Right ventricle myocardium superior (tissue), 1 donor: ENCODE measurements around the gene NPC2. TPM values are rescaled to one million over a fixed set of nuclear protein-coding genes. Genes with fewer than 3 reads are reported as not detected.
"Not testable (repeated sequence)": the region's sequence is repeated elsewhere in the genome, so short reads cannot be mapped to it uniquely, and the experiment has no call there.

ENCODE experiments used
- ATAC-seq: fragments of 200-7000 bp; cut with Tn5 transposase; one replicate; pipeline ENCODE4 v1.9.1; 2020; ENCODE audit warnings: mild to moderate bottlenecking; ENCODE audit not compliant: poor library complexity
- DNase-seq: peaks from one replicate; pipeline ENCODE4 v3.0.0-alpha.2; 2020
- intact Hi-C: fragments of 100-400 bp; cut with DNase I; formaldehyde crosslinking; loops from one replicate; pipeline ENCODE4 v1.11.2; 2022
- long read RNA-seq: library from polyadenylated mRNA; unstranded; transcript quantifications from one replicate; pipeline ENCODE4 v2.0.0, GENCODE V29; 2021
- total RNA-seq: library from RNA; stranded (reverse); fragmentation: NEBNext Ultra II Directional; extraction: Animal tissue kit (Norgen Biotek cat#: 25700); gene quantifications from one replicate; pipeline ENCODE4 v1.2.1, GENCODE V29; 2021
- donor health status: DM: no; HTN: yes; CAD: no; lungs with severe emphysema.

The NPC2 gene
- 75.8 TPM for total RNA-seq
- long read RNA-seq, transcript NPC2-207 (5 exons, 1,035 nt) = major isoform, 58 of 59 reads
- long read RNA-seq, partial matches to known transcripts = 0 of 59 reads
- long read RNA-seq, other reads (novel, unspliced or antisense) = 1 of 59 reads

- DNase-seq = no peak
- peak; percentile 1 for ATAC-seq
- intact Hi-C loops = no loop called here
These were observed at the start of gene NPC2 for GRCh38 chr14:74492776-74493342. TSS of gene NPC2 (minus strand) at chr14:74493305. CDS start at chr14:74493274, 31 bp downstream.

DNA sequence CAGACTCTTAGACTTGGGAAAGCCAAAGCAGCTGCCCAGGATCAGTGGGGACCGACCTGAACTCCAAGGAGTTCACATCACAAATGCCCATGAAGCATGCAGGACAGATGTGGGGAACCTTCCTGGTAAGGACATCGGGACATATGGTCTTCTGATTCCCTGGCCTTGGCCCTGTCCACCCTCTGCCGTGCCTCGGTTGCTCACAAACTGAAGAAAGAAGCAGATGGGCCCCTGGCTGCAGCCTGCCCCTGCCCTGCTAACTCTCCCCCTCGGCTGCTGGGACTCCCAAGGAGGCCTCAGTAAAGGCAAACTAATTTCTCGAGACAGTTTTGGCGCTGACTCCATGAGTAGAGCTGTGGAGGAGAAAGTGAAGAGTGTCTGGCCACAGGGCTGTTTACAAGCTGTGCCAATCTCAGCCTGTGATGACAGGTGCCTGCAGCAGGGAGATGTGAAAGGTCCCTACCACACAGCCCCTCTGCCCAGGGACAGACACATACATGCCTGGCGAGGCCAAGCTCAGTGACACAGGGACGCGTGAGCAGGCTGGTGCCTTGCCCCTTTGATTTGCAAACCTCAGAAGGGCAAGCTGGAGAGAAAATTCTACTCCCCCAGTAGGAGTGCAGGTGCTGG is 49.1 kb upstream of the NPC2 start:
- ATAC-seq (peak; percentile 61), DNase-seq (no peak)
- intact Hi-C loops = no loop called here

- ATAC-seq (no peak), DNase-seq (no peak)
- intact Hi-C loops = no loop called here
These were observed 48.1 kb upstream of the NPC2 start for GRCh38 chr14:74541225-74541624.

DNA sequence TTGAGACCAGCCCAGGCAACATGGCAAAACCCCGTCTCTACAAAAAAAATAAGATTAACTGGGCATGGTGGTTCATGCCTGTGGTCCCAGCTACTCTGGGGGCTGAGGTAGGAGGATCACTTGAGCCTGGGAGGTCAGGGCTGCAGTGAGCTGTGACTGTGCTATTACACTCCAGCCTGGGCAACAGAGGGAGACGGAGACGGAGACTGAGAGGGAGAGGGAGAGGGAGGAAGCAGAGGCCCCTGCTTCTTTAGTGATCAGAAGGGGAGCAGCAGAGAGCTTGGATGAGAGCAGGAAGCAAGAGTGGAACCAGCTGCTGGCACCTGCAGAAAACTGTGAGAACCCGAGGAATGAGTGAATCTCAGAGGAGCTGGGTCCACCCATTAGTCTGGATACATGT is 46.4 kb upstream of the NPC2 start:
- ATAC-seq (no peak), DNase-seq (peak; percentile 18)
- intact Hi-C loops = no loop called here

DNA sequence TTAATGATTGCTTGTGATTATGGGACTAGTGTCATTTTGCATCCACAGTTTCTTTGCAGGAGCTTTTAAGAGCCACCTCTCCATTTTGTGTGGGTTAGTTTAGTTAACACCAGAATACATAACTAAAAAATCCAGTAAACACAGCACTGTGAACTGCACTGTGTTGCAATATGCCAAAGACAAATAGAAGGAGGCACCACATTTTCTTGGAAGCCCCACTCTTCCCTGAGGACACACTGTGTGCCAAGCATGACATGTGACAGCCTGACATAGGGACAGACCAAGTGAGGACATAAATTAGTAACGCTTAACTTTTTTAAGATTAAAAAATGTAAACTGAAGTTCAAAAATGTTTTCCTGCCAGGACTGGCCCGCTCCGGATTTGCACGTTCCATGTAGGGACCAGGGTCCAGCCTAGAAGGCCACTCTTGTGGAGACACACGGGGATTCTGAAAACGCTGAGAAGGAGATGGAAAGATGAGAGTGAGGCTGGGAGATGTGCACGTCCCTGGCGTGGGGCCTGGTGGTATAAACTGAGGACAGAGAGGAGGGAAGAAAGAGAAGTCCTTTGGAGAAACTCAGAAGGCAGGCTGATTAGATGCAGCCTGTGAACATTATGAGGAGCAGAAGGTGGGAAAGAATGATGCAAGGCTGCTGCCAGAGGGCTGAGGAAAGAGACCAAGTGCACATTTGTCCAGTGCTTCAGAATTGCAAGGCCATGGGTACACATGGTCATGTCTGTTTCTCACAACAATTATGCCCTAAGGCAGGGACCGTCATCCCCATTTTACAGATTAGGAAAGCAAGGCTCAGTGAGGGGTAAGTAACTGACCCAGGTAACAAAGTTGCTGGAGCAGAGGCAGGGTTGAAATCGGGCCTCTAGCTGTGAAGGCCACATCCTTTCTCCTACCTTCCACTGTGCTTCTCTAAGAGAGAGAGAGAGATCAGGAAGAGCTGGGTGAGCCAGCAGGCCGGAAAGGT is 45.6 kb upstream of the NPC2 start:
- ATAC-seq (no peak), DNase-seq (peak; percentile 36)
- intact Hi-C loops = no loop called here

GRCh38 chr14:74536336-74536735 is 43.2 kb upstream of the NPC2 start:
- ATAC-seq, intact Hi-C loops: not testable (repeated sequence)
- DNase-seq = peak; percentile 6

DNA sequence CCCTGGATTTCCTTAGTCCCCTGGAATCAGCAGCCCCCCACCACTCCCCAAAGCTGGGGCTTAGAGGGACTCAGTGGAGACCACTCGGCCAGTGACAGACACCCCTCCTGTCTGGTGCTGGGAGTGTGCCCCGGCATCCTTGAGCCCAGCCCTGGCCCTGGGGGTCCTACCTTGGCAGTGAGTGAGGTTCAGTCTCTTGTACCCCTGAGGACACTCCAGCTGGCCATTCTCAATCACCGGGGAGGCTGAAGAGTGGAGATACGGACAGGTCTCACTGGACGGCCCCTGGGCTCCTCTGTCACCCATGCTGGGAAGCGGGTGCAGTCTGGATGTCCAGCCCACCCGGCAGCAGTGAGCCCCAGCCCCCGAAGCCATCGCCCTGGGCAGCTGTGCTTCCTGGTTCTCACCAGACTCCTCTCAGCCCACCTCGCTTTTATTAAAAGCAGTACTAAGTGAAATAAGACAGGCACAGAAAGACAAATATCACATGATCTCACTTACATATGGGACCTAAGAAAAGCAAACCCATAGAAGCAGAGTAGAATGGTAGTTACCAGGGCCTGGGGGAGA is 42.7 kb upstream of the NPC2 start:
- DNase-seq = peak; percentile 28
- ATAC-seq = no peak
- intact Hi-C loops = no loop called here

DNA sequence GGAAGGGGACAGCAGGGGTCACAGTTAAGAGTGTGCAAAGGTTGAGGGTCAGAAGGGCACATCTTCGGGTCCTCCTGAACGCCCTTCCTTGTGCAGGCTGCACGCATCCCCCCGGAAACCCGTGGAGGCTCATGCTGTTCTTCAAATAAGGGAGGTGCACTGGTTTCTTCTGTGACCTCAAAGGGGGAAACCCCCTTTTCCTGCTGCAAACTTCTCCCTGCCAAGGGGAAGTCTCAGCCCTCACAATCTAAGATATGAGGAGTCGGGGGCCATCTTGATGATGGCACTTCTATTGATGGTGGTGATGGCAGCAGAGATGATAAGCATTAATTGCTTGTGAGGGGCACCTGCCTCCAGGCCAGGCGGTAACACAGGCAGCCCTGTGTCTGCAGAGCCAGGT is 40.5 kb upstream of the NPC2 start:
- DNase-seq (peak; percentile 6), ATAC-seq (no peak)
- intact Hi-C loops = no loop called here

GRCh38 chr14:74532246-74532645 is 39.1 kb upstream of the NPC2 start:
- intact Hi-C loops = no loop called here
- no peak for ATAC-seq
- peak; percentile 13 for DNase-seq

- intact Hi-C loops = no loop called here
- DNase-seq (peak; percentile 55), ATAC-seq (peak; percentile 72)
These were observed 38.4 kb upstream of the NPC2 start for GRCh38 chr14:74531467-74531866.

GRCh38 chr14:74531006-74531405 is 37.9 kb upstream of the NPC2 start:
- intact Hi-C loops = no loop called here
- ATAC-seq (no peak), DNase-seq (no peak)

- DNase-seq = peak; percentile 3
- no peak for ATAC-seq
- intact Hi-C loops = no loop called here
These were observed 35.8 kb upstream of the NPC2 start for GRCh38 chr14:74528886-74529285.

GRCh38 chr14:74528406-74528805 is 35.3 kb upstream of the NPC2 start:
- DNase-seq (peak; percentile 36), ATAC-seq (no peak)
- intact Hi-C loops = no loop called here

GRCh38 chr14:74527736-74528280 is 34.7 kb upstream of the NPC2 start:
- ATAC-seq (no peak), DNase-seq (peak; percentile 21)
- intact Hi-C loops = no loop called here

GRCh38 chr14:74526854-74527585 is 33.9 kb upstream of the NPC2 start:
- no peak for ATAC-seq
- intact Hi-C loops = no loop called here
- peak; percentile 24 for DNase-seq

- intact Hi-C loops = no loop called here
- ATAC-seq (no peak), DNase-seq (peak; percentile 34)
These were observed 32.3 kb upstream of the NPC2 start for GRCh38 chr14:74525361-74525851.

- ATAC-seq (no peak), DNase-seq (no peak)
- intact Hi-C loops = no loop called here
These were observed 31.7 kb upstream of the NPC2 start for GRCh38 chr14:74524812-74525135.
